DOHH2 (cell line): Measurements from ENCODE around the gene JMJD6.
"Not testable (repeated sequence)": the region's sequence is repeated elsewhere in the genome, so short reads cannot be mapped to it uniquely, and the experiment has no call there.

ENCODE experiments used
- H3F3A ChIP-seq: fragments of 200-600 bp; sonication (generic), shearing (Covaris generic); 2 replicates; pipeline ENCODE4 v1.6.0; 2016; ENCODE audit warnings: antibody characterized with exemption, mild to moderate bottlenecking; ENCODE audit not compliant: control insufficient read depth, insufficient read depth
- H3K27ac ChIP-seq: fragments of 200-600 bp; sonication (generic); 2 replicates; pipeline ENCODE4 v1.5.1; 2014; ENCODE audit warnings: low read depth, mild to moderate bottlenecking, low read length, moderate library complexity
- H3K27me3 ChIP-seq: fragments of 200-600 bp; sonication (generic); 2 replicates; pipeline ENCODE4 v1.6.1; 2014; ENCODE audit warnings: mild to moderate bottlenecking, low read length, mixed read lengths; ENCODE audit not compliant: control insufficient read depth
- H3K36me3 ChIP-seq: fragments of 200-600 bp; sonication (generic); 2 replicates; pipeline ENCODE4 v1.6.1; 2014; ENCODE audit warnings: mild to moderate bottlenecking, low read length, moderate library complexity, mixed read lengths; ENCODE audit not compliant: control insufficient read depth
- H3K4me1 ChIP-seq: fragments of 200-600 bp; sonication (generic); 2 replicates; pipeline ENCODE4 v1.6.1; 2014; ENCODE audit warnings: mild to moderate bottlenecking, low read length, mixed read lengths; ENCODE audit not compliant: control insufficient read depth
- H3K4me2 ChIP-seq: fragments of 200-600 bp; sonication (generic); 2 replicates; pipeline ENCODE4 v1.6.0; 2014; ENCODE audit warnings: mild to moderate bottlenecking, low read length, moderate library complexity
- H3K4me3 ChIP-seq: fragments of 200-600 bp; sonication (generic); 2 replicates; pipeline ENCODE4 v1.5.1; 2014; ENCODE audit warnings: mild to moderate bottlenecking, low read length, mixed read lengths
- H3K79me2 ChIP-seq: fragments of 200-600 bp; sonication (generic); 2 replicates; pipeline ENCODE4 v1.6.1; 2014; ENCODE audit warnings: mild to moderate bottlenecking, low read length, mixed read lengths; ENCODE audit not compliant: control insufficient read depth
- H3K9me2 ChIP-seq: fragments of 200-600 bp; sonication (generic); replicated peaks from 2 replicates; pipeline ENCODE4 v1.6.1; 2014; ENCODE audit warnings: mild to moderate bottlenecking, low read length, mixed read lengths; ENCODE audit not compliant: control insufficient read depth
- H3K9me3 ChIP-seq: fragments of 200-600 bp; sonication (generic); 2 replicates; pipeline ENCODE4 v1.6.1; 2014; ENCODE audit warnings: antibody characterized with exemption, low read length, mixed read lengths; ENCODE audit not compliant: control insufficient read depth, insufficient read depth
- H4K20me1 ChIP-seq: fragments of 200-600 bp; sonication (generic); 2 replicates; pipeline ENCODE4 v1.6.0; 2014; ENCODE audit warnings: low read depth, mild to moderate bottlenecking, antibody characterized with exemption, low read length, moderate library complexity; ENCODE audit not compliant: control insufficient read depth, insufficient read depth
- CTCF ChIP-seq: fragments of 200-600 bp; sonication (generic); IDR thresholded peaks from one replicate; pipeline ENCODE4 v1.5.1; 2014; ENCODE audit warnings: antibody characterized with exemption, mild to moderate bottlenecking, low read depth, low read length; ENCODE audit not compliant: poor library complexity, severe bottlenecking
- EZH2phosphoT487 ChIP-seq: fragments of 200-600 bp; sonication (generic); IDR thresholded peaks from 2 replicates; pipeline ENCODE4 v1.6.1; 2017; ENCODE audit warnings: borderline replicate concordance, mild to moderate bottlenecking, antibody characterized with exemption, low read length, moderate library complexity, mixed read lengths

Gene JMJD6

GRCh38 chr17:76747716-76748363, 21.4 kb upstream of the JMJD6 start:
- Histone ChIP-seq H3K4me3 (no peak overlapping the region), H3K36me3 (peaks cover 26% of the 10 kb centered on the region), H3F3A (no peaks in the 10 kb centered on the region), H3K27me3 (no peaks in the 10 kb centered on the region), H3K4me2 (no peak overlapping the region), H4K20me1 (no peaks in the 10 kb centered on the region), H3K4me1 (peaks cover 6% of the 10 kb centered on the region), H3K9me3 (no peaks in the 10 kb centered on the region), H3K79me2 (no peaks in the 10 kb centered on the region), H3K27ac (no peak overlapping the region), H3K9me2 (no peaks in the 10 kb centered on the region)
- TF ChIP-seq EZH2phosphoT487 (no peak), CTCF (no peak)

GRCh38 chr17:76745785-76746184, 19.4 kb upstream of the JMJD6 start:
- H3K4me2 ChIP-seq, H3K79me2 ChIP-seq, H3K27me3 ChIP-seq, H3F3A ChIP-seq, H3K27ac ChIP-seq, H3K4me3 ChIP-seq, H3K4me1 ChIP-seq, H3K9me3 ChIP-seq, H3K9me2 ChIP-seq, H4K20me1 ChIP-seq: not testable (repeated sequence)
- H3K36me3 ChIP-seq, result peaks cover 42% of the 10 kb centered on the region

GRCh38 chr17:76744747-76745146, 18.3 kb upstream of the JMJD6 start:
- Histone ChIP-seq H3K4me3 (no peak overlapping the region), H3K9me2 (no peaks in the 10 kb centered on the region), H3K4me1 (no peaks in the 10 kb centered on the region), H3K9me3 (no peaks in the 10 kb centered on the region), H3K4me2 (no peak overlapping the region), H4K20me1 (no peaks in the 10 kb centered on the region), H3F3A (no peaks in the 10 kb centered on the region), H3K27ac (no peak overlapping the region), H3K79me2 (no peaks in the 10 kb centered on the region), H3K36me3 (peaks cover 42% of the 10 kb centered on the region), H3K27me3 (no peaks in the 10 kb centered on the region)
- TF ChIP-seq CTCF (no peak), EZH2phosphoT487 (no peak)

GRCh38 chr17:76742958-76743357, 16.6 kb upstream of the JMJD6 start:
- no peak overlapping the region for H3K4me3 ChIP-seq
- H3K36me3 ChIP-seq, result peaks cover 42% of the 10 kb centered on the region
- H3K27ac ChIP-seq, result no peak overlapping the region
- TF ChIP-seq CTCF (no peak), EZH2phosphoT487 (no peak)
- H3K9me3 ChIP-seq, result no peaks in the 10 kb centered on the region
- no peaks in the 10 kb centered on the region for H3F3A ChIP-seq
- H3K79me2 ChIP-seq, result peaks cover 17% of the 10 kb centered on the region
- no peaks in the 10 kb centered on the region for H3K9me2 ChIP-seq
- peaks cover 12% of the 10 kb centered on the region for H3K4me1 ChIP-seq
- no peaks in the 10 kb centered on the region for H3K27me3 ChIP-seq
- H4K20me1 ChIP-seq, result no peaks in the 10 kb centered on the region; the same call in 1 of the 2 replicates
- H3K4me2 ChIP-seq, result no peak overlapping the region
